Common myeloid progenitor, CD34-positive (primary cell): ENCODE results near the gene ZCCHC2.

Source experiments
- CTCF ChIA-PET: fragments of 350-600 bp; sonication (Branson Sonifier 250); formaldehyde crosslinking; loops from one replicate; lab custom pipeline; 2021; ENCODE audit warnings: antibody characterized with exemption; lab: Charles Lee
- POLR2A ChIA-PET: fragments of 350-600 bp; sonication (Branson Sonifier 250); formaldehyde crosslinking; loops from one replicate; lab custom pipeline; 2021; ENCODE audit warnings: antibody characterized with exemption; lab: Charles Lee
- DNase-seq, 3 donors: peaks; one replicate each; pipeline versions ENCODE4 v3.0.0 to v3.0.0-alpha.2; 2013
- H3K27ac ChIP-seq, 2 experiments: 1 replicate in 1 of 2; 2 replicates in 1 of 2; pipeline ENCODE4 v1.7.0; 2013; ENCODE audit warnings: inconsistent platforms in 2 of 2, low read length in 2 of 2, mild to moderate bottlenecking in 2 of 2, low read depth in 1 of 2, moderate library complexity in 1 of 2; ENCODE audit not compliant: severe bottlenecking in 2 of 2, insufficient read depth in 1 of 2, poor library complexity in 1 of 2
- H3K27me3 ChIP-seq, 5 experiments: replicated peaks in 2 of 5; 1 replicate in 3 of 5; 2 replicates in 2 of 5; pipeline versions ENCODE4 v1.6.1 to v1.7.0; 2013; ENCODE audit warnings: low read length in 4 of 5, mild to moderate bottlenecking in 2 of 5, moderate library complexity in 2 of 5, inconsistent platforms in 1 of 5; ENCODE audit not compliant: insufficient read depth in 5 of 5, control insufficient read depth in 4 of 5
- H3K36me3 ChIP-seq, 4 experiments: 1 replicate in 2 of 4; 2 replicates in 2 of 4; pipeline versions ENCODE4 v1.6.1 to v1.7.0; 2013; ENCODE audit warnings: low read length in 3 of 4, control low read depth in 1 of 4, mild to moderate bottlenecking in 1 of 4; ENCODE audit not compliant: control insufficient read depth in 4 of 4, insufficient read depth in 4 of 4
- H3K4me1 ChIP-seq, 4 experiments: 1 replicate in 3 of 4; 2 replicates in 1 of 4; pipeline versions ENCODE4 v1.6.1 to v1.7.1; 2013; ENCODE audit warnings: low read length in 3 of 4, mild to moderate bottlenecking in 3 of 4, control low read depth in 1 of 4, inconsistent platforms in 1 of 4, moderate library complexity in 1 of 4; ENCODE audit not compliant: control insufficient read depth in 4 of 4, insufficient read depth in 4 of 4; ENCODE audit errors: control extremely low read depth in 1 of 4
- H3K4me3 ChIP-seq, 7 experiments: 1 replicate in 4 of 7; 2 replicates in 3 of 7; pipeline versions ENCODE4 v1.5.1 to v1.7.0; 2013; ENCODE audit warnings: mild to moderate bottlenecking in 7 of 7, low read length in 6 of 7, moderate library complexity in 6 of 7, inconsistent platforms in 2 of 7, low read depth in 2 of 7, control low read depth in 1 of 7; ENCODE audit not compliant: insufficient read depth in 4 of 7, control insufficient read depth in 1 of 7; ENCODE audit errors: extremely low read depth in 1 of 7
- H3K9me3 ChIP-seq, 5 experiments: 1 replicate in 4 of 5; 2 replicates in 1 of 5; pipeline versions ENCODE4 v1.6.1 to v1.7.1; 2013; ENCODE audit warnings: low read length in 4 of 5, mild to moderate bottlenecking in 2 of 5, inconsistent platforms in 1 of 5, low read depth in 1 of 5, moderate library complexity in 1 of 5; ENCODE audit not compliant: control insufficient read depth in 4 of 5, insufficient read depth in 2 of 5; ENCODE audit errors: control extremely low read depth in 1 of 5
- WGBS: methylation state at CpG from one replicate; pipeline ENCODE4 v1.1.5; 2013; ENCODE audit not compliant: insufficient coverage; 5-methylcytosine and 5-hydroxymethylcytosine counted together

ZCCHC2 gene

GRCh38 chr18:62487161-62487560 is 35.7 kb upstream of the ZCCHC2 start:
- Histone ChIP-seq H3K4me1 (no peaks in the 10 kb centered on the region), H3K27me3 (no peaks in the 10 kb centered on the region), H3K36me3 (no peaks in the 10 kb centered on the region), H3K9me3 (peaks cover 0 to under 1% (median 0%) of the 10 kb centered on the region in 5 experiments), H3K27ac (no peak overlapping the region), H3K4me3 (no peak overlapping the region)
- no peak for DNase-seq
- ChIA-PET CTCF (no interaction called here), POLR2A (no interaction called here)
- WGBS, result 100% methylated on average over 4 of the region's 5 CpGs

GRCh38 chr18:62490967-62491695 is 31.7 kb upstream of the ZCCHC2 start:
- Histone ChIP-seq H3K9me3 (no peaks in the 10 kb centered on the region), H3K27ac (no peak overlapping the region), H3K4me1 (no peaks in the 10 kb centered on the region), H3K4me3 (no peak overlapping the region), H3K36me3 (no peaks in the 10 kb centered on the region), H3K27me3 (no peaks in the 10 kb centered on the region)
- ChIA-PET POLR2A (no interaction called here), CTCF (no interaction called here)
- DNase-seq, result no peak
- 94% methylated on average over 3 of the region's 3 CpGs for WGBS

GRCh38 chr18:62493033-62493862 is 29.6 kb upstream of the ZCCHC2 start:
- Histone ChIP-seq H3K9me3 (no peaks in the 10 kb centered on the region), H3K36me3 (no peaks in the 10 kb centered on the region), H3K4me1 (no peaks in the 10 kb centered on the region), H3K4me3 (no peak overlapping the region), H3K27ac (no peak overlapping the region), H3K27me3 (no peaks in the 10 kb centered on the region)
- WGBS, result 95% methylated on average over 12 of the region's 17 CpGs
- ChIA-PET POLR2A (no interaction called here), CTCF (interaction anchor here (1.1 kb wide), 1 partner anchor 12 kb away, joined by 3 read pairs; no protein-coding TSS in a partner anchor)
- no peak for DNase-seq

GRCh38 chr18:62494764-62495163 is 28.1 kb upstream of the ZCCHC2 start:
- Histone ChIP-seq H3K36me3 (no peaks in the 10 kb centered on the region), H3K4me1 (peaks cover 0 to 12% (median 8%) of the 10 kb centered on the region in 4 experiments), H3K9me3 (no peaks in the 10 kb centered on the region), H3K27ac (no peak overlapping the region), H3K27me3 (no peaks in the 10 kb centered on the region), H3K4me3 (no peak overlapping the region)
- WGBS, result no CpG with 5 or more reads among the region's 3 CpGs
- ChIA-PET CTCF (no interaction called here), POLR2A (no interaction called here)
- DNase-seq, result no peak

- DNase-seq, result no peak
- Histone ChIP-seq H3K27me3 (no peaks in the 10 kb centered on the region), H3K4me3 (no peak overlapping the region), H3K36me3 (no peaks in the 10 kb centered on the region), H3K27ac (no peak overlapping the region), H3K4me1 (peaks cover 2 to 17% (median 13%) of the 10 kb centered on the region in 4 experiments), H3K9me3 (no peaks in the 10 kb centered on the region)
- POLR2A ChIA-PET, result no interaction called here
- CTCF ChIA-PET, result interaction anchor here (1.1 kb wide), 1 partner anchor 15 kb away, joined by 3 read pairs; no protein-coding TSS in a partner anchor
- WGBS, result no CpG with 5 or more reads among the region's 2 CpGs
Measured at GRCh38 chr18:62496262-62496661, 26.6 kb upstream of the ZCCHC2 start.

- 88% methylated on average over 10 of the region's 13 CpGs for WGBS
- Histone ChIP-seq H3K4me3 (no peak overlapping the region), H3K27me3 (no peaks in the 10 kb centered on the region), H3K9me3 (no peaks in the 10 kb centered on the region), H3K27ac (no peak overlapping the region), H3K4me1 (peaks cover 2 to 17% (median 13%) of the 10 kb centered on the region in 4 experiments), H3K36me3 (no peaks in the 10 kb centered on the region)
- DNase-seq, result no peak
- CTCF ChIA-PET, result interaction anchor here (0.9 to 1.5 kb wide), 3 partner anchors 14 to 72 kb away, joined by 3 to 4 read pairs (median 3); no protein-coding TSS in a partner anchor
- POLR2A ChIA-PET, result interaction anchor here (0.7 kb wide), 1 partner anchor 76 kb away, joined by 3 read pairs; no protein-coding TSS in a partner anchor
Measured at GRCh38 chr18:62497190-62497772, 25.5 kb upstream of the ZCCHC2 start.
